SK-N-SH (cell line): ENCODE measurements around the gene KRTAP1-1. TPM values are rescaled to one million over a fixed set of nuclear protein-coding genes. Genes with fewer than 3 reads are reported as not detected.
"Not testable (repeated sequence)": the region's sequence is repeated elsewhere in the genome, so short reads cannot be mapped to it uniquely, and the experiment has no call there.

ENCODE experiments used
- CTCF ChIA-PET: fragments of 300-600, 350-600 bp; formaldehyde crosslinking; extraction: SDS; loops from one replicate; lab custom pipeline; 2021; lab: Yijun Ruan, JAX
- POLR2A ChIA-PET: fragments of 350-600 bp; sonication (Branson Sonifier 250); formaldehyde crosslinking; extraction: SDS; loops from one replicate; lab custom pipeline; 2020; ENCODE audit warnings: antibody characterized with exemption, inconsistent platforms; lab: Yijun Ruan, JAX
- DNase-seq: peaks from one replicate; pipeline ENCODE4 v3.0.0; 2012
- H2AFZ ChIP-seq: fragments of 200-600 bp; sonication (generic); 2 replicates; pipeline ENCODE4 v1.8.1; 2016; ENCODE audit warnings: antibody characterized with exemption, mild to moderate bottlenecking, low read depth
- H3F3A ChIP-seq: fragments of 200-600 bp; sonication (generic); replicated peaks from 2 replicates; pipeline ENCODE3; 2016; ENCODE audit warnings: antibody characterized with exemption, mild to moderate bottlenecking; ENCODE audit not compliant: insufficient read depth
- H3K27ac ChIP-seq, 2 experiments: fragments of 200-500 bp in 1 of 2; fragments of 200-600 bp in 1 of 2; sonication (Bioruptor generic) in 1 of 2; sonication (generic), shearing (Covaris generic) in 1 of 2; 2 replicates each; pipeline versions ENCODE4 v1.5.1 to v1.6.1; 2014 to 2016; ENCODE audit warnings: low read depth in 2 of 2, inconsistent platforms in 1 of 2, low read length in 1 of 2, mild to moderate bottlenecking in 1 of 2, mixed read lengths in 1 of 2
- H3K27me3 ChIP-seq: fragments of 200-600 bp; sonication (generic), shearing (Covaris generic); 2 replicates; pipeline ENCODE4 v1.6.1; 2016; ENCODE audit warnings: mixed run types; ENCODE audit not compliant: insufficient read depth
- H3K36me3 ChIP-seq, 2 experiments: fragments of 200-500 bp in 1 of 2; fragments of 200-600 bp in 1 of 2; sonication (Bioruptor generic) in 1 of 2; sonication (generic) in 1 of 2; replicated peaks in 1 of 2; 2 replicates each; pipeline versions ENCODE3 to v1.5.1; 2014 to 2016; ENCODE audit warnings: low read length in 1 of 2, mild to moderate bottlenecking in 1 of 2; ENCODE audit not compliant: insufficient read depth in 2 of 2, control insufficient read depth in 1 of 2
- H3K4me1 ChIP-seq, 2 experiments: fragments of 200-500 bp in 1 of 2; fragments of 200-600 bp in 1 of 2; sonication (Bioruptor generic) in 1 of 2; sonication (generic), shearing (Covaris generic) in 1 of 2; 2 replicates each; pipeline versions ENCODE4 v1.5.1 to v1.6.1; 2014 to 2016; ENCODE audit warnings: low read depth in 1 of 2, low read length in 1 of 2, mixed run types in 1 of 2; ENCODE audit not compliant: insufficient read depth in 2 of 2, control insufficient read depth in 1 of 2
- H3K4me2 ChIP-seq: fragments of 200-600 bp; sonication (generic), shearing (Covaris generic); 2 replicates; pipeline ENCODE4 v1.6.1; 2017; ENCODE audit warnings: mixed run types
- H3K4me3 ChIP-seq, 2 experiments: fragments of 200-500 bp in 1 of 2; fragments of 200-600 bp in 1 of 2; sonication (Bioruptor generic) in 1 of 2; sonication (generic), shearing (Covaris generic) in 1 of 2; 2 replicates each; pipeline versions ENCODE4 v1.5.1 to v1.8.1; 2014 to 2016; ENCODE audit warnings: low read depth in 2 of 2, inconsistent platforms in 1 of 2, low read length in 1 of 2, mild to moderate bottlenecking in 1 of 2, mixed read lengths in 1 of 2, moderate library complexity in 1 of 2
- H3K79me2 ChIP-seq: fragments of 200-600 bp; sonication (generic); 2 replicates; pipeline ENCODE4 v1.8.1; 2017; ENCODE audit warnings: mild to moderate bottlenecking; ENCODE audit not compliant: insufficient read depth
- H3K9ac ChIP-seq: fragments of 200-600 bp; sonication (generic); 2 replicates; pipeline ENCODE4 v1.6.1; 2017; ENCODE audit warnings: mixed run types
- H3K9me2 ChIP-seq: fragments of 200-600 bp; sonication (generic); 2 replicates; pipeline ENCODE4 v1.6.1; 2017; ENCODE audit warnings: mixed run types
- H3K9me3 ChIP-seq: fragments of 200-600 bp; sonication (generic); 2 replicates; pipeline ENCODE4 v1.6.1; 2017; ENCODE audit warnings: mixed run types, mild to moderate bottlenecking, moderate library complexity
- H4K20me1 ChIP-seq: fragments of 200-600 bp; sonication (generic); 2 replicates; pipeline ENCODE4 v1.6.1; 2017; ENCODE audit warnings: mild to moderate bottlenecking, mixed run types; ENCODE audit not compliant: insufficient read depth
- WGBS: methylation state at CpG from one replicate; pipeline ENCODE4 v1.1.6; 2017; ENCODE audit warnings: low lambda C conversion rate; 5-methylcytosine and 5-hydroxymethylcytosine counted together
- polyA plus RNA-seq, 3 experiments: library from polyadenylated mRNA; depleted of rRNA; stranded (reverse); fragments of >200 nt; gene quantifications; 2 replicates each; pipeline ENCODE4 v1.2.3, GENCODE V29; 2012
- TF ChIP-seq, protein P1 (sequence below): fragments of 200-600 bp; sonication (generic); IDR thresholded peaks from 2 replicates; pipeline ENCODE4 v1.6.1; 2017; ENCODE audit warnings: antibody characterized with exemption, mild to moderate bottlenecking, moderate library complexity

Gene KRTAP1-1, protein sequence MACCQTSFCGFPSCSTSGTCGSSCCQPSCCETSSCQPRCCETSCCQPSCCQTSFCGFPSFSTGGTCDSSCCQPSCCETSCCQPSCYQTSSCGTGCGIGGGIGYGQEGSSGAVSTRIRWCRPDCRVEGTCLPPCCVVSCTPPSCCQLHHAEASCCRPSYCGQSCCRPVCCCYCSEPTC
- not detected in 2 replicates for polyA plus RNA-seq (2012; rRNA removed)
- 0.04 TPM in 1 of 2 replicates, not detected in the other for polyA plus RNA-seq (2012; cell fraction: cytosol; rRNA removed)
- not detected in 2 replicates for polyA plus RNA-seq (2012; cell fraction: nucleus; rRNA removed)

DNA sequence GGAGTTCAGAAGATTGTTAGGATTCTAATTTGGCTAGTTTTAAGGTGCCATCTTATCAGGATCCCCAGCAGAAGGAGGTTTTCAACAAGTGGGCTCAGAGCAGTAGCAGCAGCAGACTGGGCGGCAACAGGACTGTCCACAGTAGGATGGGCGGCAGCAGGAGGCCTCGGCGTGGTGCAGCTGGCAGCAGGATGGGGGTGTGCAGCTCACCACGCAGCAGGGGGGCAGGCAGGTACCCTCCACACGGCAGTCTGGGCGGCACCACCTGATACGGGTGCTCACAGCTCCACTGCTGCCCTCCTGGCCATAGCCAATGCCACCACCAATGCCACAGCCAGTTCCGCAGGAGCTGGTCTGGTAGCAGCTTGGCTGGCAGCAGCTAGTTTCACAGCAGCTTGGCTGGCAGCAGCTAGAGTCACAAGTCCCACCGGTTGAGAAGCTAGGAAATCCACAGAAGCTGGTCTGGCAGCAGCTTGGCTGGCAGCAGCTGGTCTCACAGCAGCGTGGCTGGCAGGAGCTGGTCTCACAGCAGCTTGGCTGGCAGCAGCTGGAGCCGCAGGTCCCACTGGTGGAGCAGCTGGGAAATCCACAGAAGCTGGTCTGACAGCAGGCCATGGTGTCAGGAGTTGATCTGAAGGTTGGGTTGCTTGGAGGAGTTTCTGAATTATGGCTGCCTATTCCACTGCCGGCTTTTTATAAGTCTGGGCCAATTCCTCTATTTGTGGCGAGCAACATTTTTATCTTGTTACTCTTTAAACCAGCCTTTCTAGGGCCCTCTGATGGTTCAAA lies at the start of gene KRTAP1-1:
Gene KRTAP1-1, minus strand, starts transcription at position 668 of the 789 bp plus-strand sequence. Its CDS starts 53 bp downstream, at position 615.
- not testable (repeated sequence) for H3K79me2 ChIP-seq, DNase-seq
- TF ChIP-seq, protein P1, sequence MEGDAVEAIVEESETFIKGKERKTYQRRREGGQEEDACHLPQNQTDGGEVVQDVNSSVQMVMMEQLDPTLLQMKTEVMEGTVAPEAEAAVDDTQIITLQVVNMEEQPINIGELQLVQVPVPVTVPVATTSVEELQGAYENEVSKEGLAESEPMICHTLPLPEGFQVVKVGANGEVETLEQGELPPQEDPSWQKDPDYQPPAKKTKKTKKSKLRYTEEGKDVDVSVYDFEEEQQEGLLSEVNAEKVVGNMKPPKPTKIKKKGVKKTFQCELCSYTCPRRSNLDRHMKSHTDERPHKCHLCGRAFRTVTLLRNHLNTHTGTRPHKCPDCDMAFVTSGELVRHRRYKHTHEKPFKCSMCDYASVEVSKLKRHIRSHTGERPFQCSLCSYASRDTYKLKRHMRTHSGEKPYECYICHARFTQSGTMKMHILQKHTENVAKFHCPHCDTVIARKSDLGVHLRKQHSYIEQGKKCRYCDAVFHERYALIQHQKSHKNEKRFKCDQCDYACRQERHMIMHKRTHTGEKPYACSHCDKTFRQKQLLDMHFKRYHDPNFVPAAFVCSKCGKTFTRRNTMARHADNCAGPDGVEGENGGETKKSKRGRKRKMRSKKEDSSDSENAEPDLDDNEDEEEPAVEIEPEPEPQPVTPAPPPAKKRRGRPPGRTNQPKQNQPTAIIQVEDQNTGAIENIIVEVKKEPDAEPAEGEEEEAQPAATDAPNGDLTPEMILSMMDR, result peak; percentile 26; the same call in 1 of the 2 replicates
- TF ChIP-seq, all 33 proteins: peak for 1; not testable (repeated sequence) for 32
- H4K20me1 ChIP-seq, H2AFZ ChIP-seq, H3K4me3 ChIP-seq, H3K27me3 ChIP-seq, H3K4me2 ChIP-seq, H3K9ac ChIP-seq, H3F3A ChIP-seq, H3K27ac ChIP-seq, H3K9me3 ChIP-seq, POLR2A ChIA-PET, H3K4me1 ChIP-seq, H3K9me2 ChIP-seq, H3K36me3 ChIP-seq: not testable (repeated sequence)
- CTCF ChIA-PET, result interaction anchor here (0.6 to 1.2 kb wide), 2 partner anchors 52 to 508 kb away, joined by 3 read pairs; no protein-coding TSS in a partner anchor
- 15% methylated on average over 11 of the region's 14 CpGs for WGBS

DNA sequence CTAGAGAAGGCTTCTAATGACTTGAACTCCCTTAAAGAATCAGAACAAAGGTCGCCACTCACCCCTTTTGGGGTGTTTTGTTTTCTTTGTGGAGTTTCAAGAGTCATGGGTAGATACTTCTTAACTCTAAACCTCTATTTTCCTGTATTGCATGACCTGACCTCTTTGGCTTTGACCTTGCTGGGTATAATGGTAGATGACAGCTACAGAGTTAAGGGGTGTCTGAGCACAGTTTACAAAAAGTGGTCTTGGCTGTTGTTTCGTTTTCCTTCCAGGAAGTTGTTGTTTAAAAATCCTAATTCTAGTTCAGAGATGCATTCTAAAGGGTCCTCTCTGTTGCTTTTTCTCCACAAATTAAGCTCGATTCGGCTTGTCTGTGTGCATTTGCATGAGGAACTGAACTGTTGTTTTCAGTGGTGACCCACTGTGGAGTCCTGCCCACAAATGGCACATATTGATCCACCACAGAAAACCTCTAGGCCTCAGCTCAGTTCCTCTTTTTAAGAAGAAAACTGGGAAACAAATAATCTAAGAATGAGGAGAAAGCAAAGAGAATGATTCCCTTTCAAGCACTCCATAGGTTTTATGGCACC lies 47.6 kb upstream of the KRTAP1-1 start:
- 9% methylated on average over 4 of the region's 4 CpGs for WGBS
- H4K20me1 ChIP-seq, H3K9me3 ChIP-seq, H3K4me3 ChIP-seq, H2AFZ ChIP-seq, DNase-seq, H3K4me2 ChIP-seq, H3F3A ChIP-seq, CTCF ChIA-PET, H3K9ac ChIP-seq, H3K9me2 ChIP-seq, H3K4me1 ChIP-seq, H3K27ac ChIP-seq, H3K27me3 ChIP-seq, H3K36me3 ChIP-seq, POLR2A ChIA-PET, H3K79me2 ChIP-seq: not testable (repeated sequence)

DNA sequence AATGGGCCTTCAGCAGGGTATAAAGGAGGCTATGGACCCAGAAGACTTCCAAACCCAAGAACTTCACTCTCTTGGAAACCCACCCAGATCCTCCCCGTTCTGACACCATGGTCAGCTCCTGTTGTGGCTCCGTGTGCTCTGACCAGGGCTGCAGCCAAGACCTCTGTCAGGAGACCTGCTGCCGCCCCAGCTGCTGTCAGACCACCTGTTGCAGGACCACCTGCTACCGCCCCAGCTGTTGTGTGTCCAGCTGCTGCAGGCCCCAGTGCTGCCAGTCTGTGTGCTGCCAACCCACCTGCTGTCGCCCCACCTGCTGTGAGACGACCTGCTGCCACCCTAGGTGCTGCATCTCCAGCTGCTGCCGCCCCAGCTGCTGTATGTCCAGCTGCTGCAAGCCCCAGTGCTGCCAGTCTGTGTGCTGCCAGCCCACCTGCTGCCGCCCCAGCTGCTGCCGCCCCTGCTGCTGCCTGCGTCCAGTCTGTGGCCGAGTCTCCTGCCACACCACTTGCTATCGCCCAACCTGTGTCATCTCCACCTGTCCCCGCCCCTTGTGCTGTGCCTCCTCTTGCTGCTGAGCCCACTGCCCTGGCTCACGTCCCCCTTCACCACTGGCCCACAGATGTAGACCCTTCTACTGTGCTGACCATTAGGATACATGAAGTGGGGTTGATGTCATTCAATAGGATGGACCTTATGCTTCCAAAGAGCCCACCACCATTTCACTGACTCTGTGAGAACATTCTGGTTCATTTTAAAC lies 43.0 kb upstream of the KRTAP1-1 start, which contains the start of gene KRTAP4-7:
Gene KRTAP4-7, plus strand, starts transcription at position 51 of the 757 bp plus-strand sequence. Its CDS starts 57 bp downstream, at position 108.
- DNase-seq, H3K79me2 ChIP-seq, CTCF ChIA-PET, H3K27ac ChIP-seq, POLR2A ChIA-PET, H2AFZ ChIP-seq, H4K20me1 ChIP-seq, H3K9me2 ChIP-seq, H3F3A ChIP-seq, H3K9ac ChIP-seq, H3K4me1 ChIP-seq, H3K36me3 ChIP-seq, H3K9me3 ChIP-seq, H3K4me2 ChIP-seq, H3K4me3 ChIP-seq, H3K27me3 ChIP-seq: not testable (repeated sequence)
- WGBS, result 32% methylated on average over 4 of the region's 14 CpGs

DNA sequence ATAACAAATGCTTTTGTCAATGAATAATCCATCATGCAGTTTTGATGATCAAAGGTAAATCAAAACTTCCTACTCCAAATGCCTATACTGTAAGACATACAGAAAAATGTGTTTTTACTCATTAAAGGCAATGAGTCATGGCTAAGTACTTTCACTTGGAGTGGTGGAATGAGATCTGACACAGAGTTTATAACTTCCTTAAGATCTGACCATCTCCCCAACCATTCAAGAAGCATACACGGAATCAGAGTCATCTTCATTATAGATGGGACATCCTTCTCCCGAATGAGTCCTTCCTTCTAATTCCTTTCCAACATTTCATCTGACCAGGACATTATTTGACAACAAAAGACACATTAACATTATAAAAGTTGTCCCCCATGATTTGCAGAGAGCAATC lies 42.2 kb upstream of the KRTAP1-1 start:
- H3K79me2 ChIP-seq, H3K27ac ChIP-seq, POLR2A ChIA-PET, H3K4me2 ChIP-seq, H3F3A ChIP-seq, H3K9me3 ChIP-seq, CTCF ChIA-PET, H3K9ac ChIP-seq, H3K27me3 ChIP-seq, DNase-seq, H4K20me1 ChIP-seq, H3K36me3 ChIP-seq, H3K4me1 ChIP-seq, H3K9me2 ChIP-seq, H3K4me3 ChIP-seq, H2AFZ ChIP-seq: not testable (repeated sequence)
- 0% methylated on average over 2 of the region's 2 CpGs for WGBS
